Activated naive CD8-positive, alpha-beta T cell treated with anti-CD3 and anti-CD28 coated beads, Interleukin-2, amount 50 U/mL, for 24 hours (primary cell): ENCODE data around the gene TSN.
"Not testable (repeated sequence)": the region's sequence is repeated elsewhere in the genome, so short reads cannot be mapped to it uniquely, and the experiment has no call there.

ENCODE experiments used
- ATAC-seq: fragments of 150-1000 bp; cut with Tn5 transposase; one replicate; pipeline ENCODE4 v1.10.0; 2021
- DNase-seq: peaks from one replicate; pipeline ENCODE4 v3.0.0; 2021
- H3K27ac Mint-ChIP-seq: one replicate; pipeline ENCODE4 v1.8.0; 2021; ENCODE audit warnings: mild to moderate bottlenecking, mixed read lengths
- H3K27me3 Mint-ChIP-seq: one replicate; pipeline ENCODE4 v1.8.0; 2021; ENCODE audit warnings: mixed read lengths
- H3K36me3 Mint-ChIP-seq: one replicate; pipeline ENCODE4 v1.8.0; 2021; ENCODE audit warnings: low read depth, mixed read lengths
- H3K4me1 Mint-ChIP-seq: one replicate; pipeline ENCODE4 v1.8.0; 2021; ENCODE audit warnings: mixed read lengths
- H3K4me3 Mint-ChIP-seq: one replicate; pipeline ENCODE4 v1.8.0; 2021; ENCODE audit warnings: mild to moderate bottlenecking, moderate library complexity, mixed read lengths
- H3K9me3 Mint-ChIP-seq: one replicate; pipeline ENCODE4 v1.8.0; 2021; ENCODE audit warnings: mixed read lengths

The TSN gene

DNA sequence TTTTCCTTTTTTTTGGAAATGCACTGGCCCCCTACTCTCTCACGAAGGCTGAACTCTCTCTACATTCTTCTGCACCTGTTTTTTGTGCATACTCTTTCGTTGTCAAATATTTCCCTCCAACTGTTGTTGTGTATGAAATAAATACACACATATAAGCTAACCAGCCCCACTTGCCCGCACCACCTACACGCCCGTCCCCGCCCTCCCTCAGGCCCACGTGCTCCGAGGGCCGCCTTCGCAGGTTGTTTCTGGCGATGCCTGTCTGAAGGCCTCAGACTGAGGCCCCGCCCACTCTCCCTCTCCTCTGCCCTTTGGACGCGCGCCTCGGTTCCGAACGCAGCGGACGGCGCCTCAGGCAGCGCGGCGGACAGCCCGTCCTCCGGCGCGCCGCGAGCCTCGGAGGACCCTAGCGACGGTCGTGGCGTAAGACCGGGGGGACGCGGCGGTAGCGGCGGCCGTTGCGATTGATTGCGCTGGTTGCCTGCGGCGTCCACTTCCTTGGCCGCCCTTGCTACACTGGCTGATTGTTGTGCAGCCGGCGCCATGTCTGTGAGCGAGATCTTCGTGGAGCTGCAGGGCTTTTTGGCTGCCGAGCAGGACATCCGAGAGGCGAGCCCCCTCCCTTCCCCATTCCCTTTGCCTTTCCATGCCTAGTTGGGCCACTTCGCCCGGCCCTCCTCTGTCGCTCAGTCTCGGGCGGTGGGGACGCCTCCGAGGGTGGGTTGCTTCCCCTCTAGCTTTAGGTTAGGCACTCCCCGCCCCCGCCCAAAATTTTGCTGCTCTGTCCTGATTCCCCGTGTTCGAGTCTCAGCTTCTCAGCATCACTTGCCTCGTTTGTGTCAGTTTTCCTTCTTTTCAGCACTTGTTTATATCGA, at the start of gene TSN:
TSS of gene TSN (plus strand) at position 415 of the 875 bp plus-strand sequence. CDS start at position 544, 129 bp downstream.
- DNase-seq = peak; percentile 97
- Mint-ChIP-seq H3K27ac (peak within 1 kb of the TSS; percentile 97), H3K36me3 (peaks cover 32% of the 10 kb centered on the region), H3K4me3 (peak within 1 kb of the TSS; percentile 100), H3K4me1 (peaks cover 53% of the 10 kb centered on the region), H3K27me3 (no peaks in the 10 kb centered on the region), H3K9me3 (no peaks in the 10 kb centered on the region)
- ATAC-seq = peak; percentile 98

DNA sequence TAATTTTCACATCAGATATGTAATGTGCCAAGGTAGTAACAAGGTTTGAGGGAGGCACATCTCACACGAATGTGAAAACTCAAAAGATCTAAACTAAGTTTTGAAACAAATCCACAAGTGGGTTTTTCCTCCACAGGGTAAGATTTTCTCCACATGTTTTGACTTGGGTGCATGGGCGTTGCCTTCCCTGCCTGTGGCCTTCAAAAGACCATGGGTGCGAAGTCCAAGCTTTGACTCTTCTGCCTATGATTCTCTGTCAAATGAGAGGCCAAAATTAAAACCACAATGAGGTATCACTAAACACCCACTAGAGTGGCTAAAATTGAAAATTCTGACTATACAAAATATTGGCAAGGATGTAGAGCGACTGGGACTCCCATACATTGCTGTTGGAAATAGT, 49.5 kb upstream of the TSN start:
- Mint-ChIP-seq H3K27ac (no peak overlapping the region), H3K36me3 (no peaks in the 10 kb centered on the region), H3K4me3 (no peak overlapping the region), H3K27me3 (no peaks in the 10 kb centered on the region), H3K4me1 (peaks cover 14% of the 10 kb centered on the region), H3K9me3 (no peaks in the 10 kb centered on the region)
- no peak for ATAC-seq
- no peak for DNase-seq

DNA sequence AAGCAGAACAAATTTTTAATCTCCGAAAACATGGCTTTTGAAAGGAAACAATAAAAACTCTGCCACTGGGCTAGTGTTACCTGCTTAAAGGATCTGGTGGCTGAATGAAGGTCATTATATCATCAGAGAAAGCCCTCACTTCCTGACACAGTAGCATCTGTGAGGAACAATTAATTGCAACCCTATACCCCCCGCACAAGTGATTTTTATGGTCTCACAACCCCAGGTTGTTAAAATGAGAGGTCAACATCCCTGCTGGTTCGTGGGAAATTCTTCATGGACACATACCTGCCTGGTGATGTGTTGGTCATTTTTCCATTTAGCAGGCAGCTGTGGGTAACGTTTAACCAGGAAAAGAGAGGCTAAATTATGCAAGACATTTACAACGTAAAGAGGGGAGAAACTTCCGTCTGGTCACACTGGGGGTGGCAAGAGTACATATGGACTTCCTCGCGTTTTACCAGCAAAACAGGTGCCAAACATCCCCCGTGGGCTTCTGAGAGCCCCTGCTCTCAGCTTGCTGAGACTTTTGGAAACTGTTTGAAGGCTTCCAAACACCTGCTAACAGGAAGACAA, 48.0 kb upstream of the TSN start:
- Mint-ChIP-seq H3K36me3 (no peaks in the 10 kb centered on the region), H3K4me1 (peaks cover 1% of the 10 kb centered on the region), H3K9me3 (no peaks in the 10 kb centered on the region), H3K27ac (no peak overlapping the region), H3K4me3 (no peak overlapping the region), H3K27me3 (no peaks in the 10 kb centered on the region)
- ATAC-seq (no peak), DNase-seq (no peak)

DNA sequence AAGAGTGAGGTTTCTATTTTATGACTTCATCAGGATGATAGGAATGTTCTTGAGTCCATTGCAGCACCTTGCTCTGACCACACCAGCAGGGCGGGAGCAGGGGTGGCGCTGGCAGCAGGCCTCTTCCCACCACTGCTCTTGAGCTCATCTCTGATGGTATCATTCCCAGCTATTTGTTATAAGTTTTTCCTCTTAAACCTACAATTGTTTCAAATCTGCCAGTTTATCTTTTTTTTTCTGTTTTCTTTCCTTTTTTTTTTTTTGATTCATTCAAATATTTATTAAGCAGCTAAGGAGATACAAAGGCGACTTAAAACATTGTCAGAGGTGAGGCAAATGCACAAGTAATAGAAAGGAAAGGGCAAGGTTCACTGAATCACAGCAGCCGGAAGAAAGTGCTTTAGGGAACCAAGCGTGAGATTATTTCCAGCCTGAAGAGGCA, 47.5 kb upstream of the TSN start:
- ATAC-seq (no peak), DNase-seq (no peak)
- Mint-ChIP-seq H3K36me3 (no peaks in the 10 kb centered on the region), H3K9me3 (no peaks in the 10 kb centered on the region), H3K27ac (no peak overlapping the region), H3K27me3 (no peaks in the 10 kb centered on the region), H3K4me1 (no peaks in the 10 kb centered on the region), H3K4me3 (no peak overlapping the region)

DNA sequence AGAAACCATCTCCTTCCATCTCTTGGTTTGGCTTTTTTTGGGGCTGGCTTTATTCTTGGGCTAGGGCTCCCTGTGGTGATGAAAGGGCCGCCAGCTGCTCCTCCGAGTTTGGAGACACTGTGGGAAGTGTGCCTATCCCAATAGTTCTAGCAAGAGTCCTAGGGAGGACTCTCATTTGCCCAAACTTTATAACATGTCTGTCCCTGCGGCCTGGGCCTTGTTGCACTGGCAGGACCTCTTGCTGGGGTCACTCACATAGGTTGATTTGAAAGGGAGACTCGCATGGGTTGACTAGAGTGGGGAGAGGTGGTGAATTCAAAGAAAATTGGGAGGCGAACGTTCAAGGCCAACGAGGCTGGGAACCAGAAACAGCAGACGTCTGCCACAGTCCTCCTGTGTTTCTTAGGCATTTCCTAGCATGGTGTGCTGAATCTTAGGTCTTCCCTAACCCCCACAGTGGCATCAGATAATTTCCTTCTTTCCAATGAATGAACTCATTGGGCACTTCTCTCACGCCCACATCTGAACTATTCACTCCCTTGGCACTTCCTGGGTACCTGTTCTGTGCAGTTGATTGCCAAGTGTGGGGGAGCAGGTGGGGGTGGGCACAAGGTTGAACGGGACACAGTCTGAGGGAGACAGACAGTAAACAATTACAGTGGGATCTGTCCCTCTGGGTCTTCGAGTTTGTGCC, 45.5 kb upstream of the TSN start:
- H3K9me3 Mint-ChIP-seq = no peaks in the 10 kb centered on the region
- no peak for DNase-seq
- no peaks in the 10 kb centered on the region for H3K27me3 Mint-ChIP-seq
- no peak overlapping the region for H3K4me3 Mint-ChIP-seq
- no peaks in the 10 kb centered on the region for H3K36me3 Mint-ChIP-seq
- no peak for ATAC-seq
- no peak overlapping the region for H3K27ac Mint-ChIP-seq
- no peaks in the 10 kb centered on the region for H3K4me1 Mint-ChIP-seq

DNA sequence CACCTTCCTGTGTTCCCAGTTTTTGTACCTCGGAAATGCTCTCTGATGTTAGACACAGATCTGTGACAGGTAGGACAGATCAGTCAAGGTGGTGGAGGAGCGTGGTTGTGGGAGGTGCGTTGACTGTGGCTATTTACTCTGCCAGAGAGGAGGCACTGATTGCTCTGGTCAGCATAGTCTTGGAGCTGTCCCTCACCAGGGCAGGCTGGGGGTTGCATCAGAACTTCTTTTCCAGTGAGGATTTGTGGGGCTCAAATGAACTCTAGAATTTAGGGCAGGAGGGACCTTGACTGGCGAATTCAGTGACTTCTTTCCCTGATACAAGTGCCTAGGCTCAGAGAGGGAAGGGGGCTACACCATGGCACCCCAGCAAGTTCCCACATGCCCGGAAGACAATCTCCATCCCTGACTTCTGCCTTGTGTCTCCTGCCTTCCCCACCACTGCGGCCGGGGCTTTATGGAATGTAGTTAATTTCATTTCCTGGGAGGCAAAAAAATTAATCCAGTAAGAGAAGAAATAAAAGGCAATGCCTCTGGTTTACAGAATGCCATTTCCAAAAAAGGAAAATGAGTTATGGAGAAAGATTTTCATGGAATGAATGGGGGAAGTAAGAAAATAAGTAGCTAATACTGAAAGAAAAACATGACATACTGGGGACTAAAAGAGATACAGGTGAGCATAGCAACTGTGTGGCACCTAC, 44.8 kb upstream of the TSN start:
- DNase-seq (no peak), ATAC-seq (no peak)
- Mint-ChIP-seq H3K27ac (no peak overlapping the region), H3K27me3 (no peaks in the 10 kb centered on the region), H3K4me1 (no peaks in the 10 kb centered on the region), H3K9me3 (no peaks in the 10 kb centered on the region), H3K36me3 (no peaks in the 10 kb centered on the region), H3K4me3 (no peak overlapping the region)

DNA sequence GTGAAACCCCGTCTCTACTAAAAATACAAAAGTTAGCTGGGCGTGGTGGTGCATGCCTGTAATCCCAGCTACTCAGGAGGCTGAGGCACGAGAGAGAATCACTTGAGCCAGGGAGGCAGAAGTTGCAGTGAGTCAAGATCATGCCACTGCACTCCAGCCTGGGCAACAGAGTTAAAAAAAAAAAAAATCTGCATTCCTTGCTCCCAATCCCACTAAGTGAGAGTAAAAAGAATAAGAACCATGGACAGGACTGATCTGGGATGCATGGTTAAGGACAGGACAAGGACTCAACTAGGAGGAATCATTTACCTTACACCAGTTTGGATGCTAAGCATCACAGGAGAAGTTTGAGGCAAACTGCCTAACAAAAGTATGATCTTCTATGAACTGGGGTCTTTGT, 44.0 kb upstream of the TSN start:
- not testable (repeated sequence) for H3K27me3 Mint-ChIP-seq, DNase-seq, H3K4me3 Mint-ChIP-seq, H3K9me3 Mint-ChIP-seq, ATAC-seq, H3K36me3 Mint-ChIP-seq, H3K27ac Mint-ChIP-seq, H3K4me1 Mint-ChIP-seq

DNA sequence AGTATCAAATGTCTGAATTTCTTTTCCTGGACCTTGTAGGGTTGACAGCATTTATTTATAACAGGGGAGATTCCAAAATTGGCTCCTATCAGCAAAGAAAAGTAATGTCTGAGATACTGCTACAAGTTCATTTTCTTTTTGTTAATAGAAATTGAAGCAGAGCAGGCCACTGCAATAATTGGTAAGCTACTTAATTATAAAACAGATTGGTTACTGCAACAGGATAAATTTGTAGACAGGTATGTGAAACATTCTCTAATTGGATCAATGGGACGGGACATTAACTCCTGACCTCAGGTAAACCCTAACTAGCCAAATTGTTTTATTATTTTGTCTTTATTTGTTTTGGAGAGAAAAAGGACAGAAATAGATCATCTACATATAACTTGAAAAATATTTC, 39.3 kb upstream of the TSN start:
- no peak overlapping the region for H3K4me3 Mint-ChIP-seq

DNA sequence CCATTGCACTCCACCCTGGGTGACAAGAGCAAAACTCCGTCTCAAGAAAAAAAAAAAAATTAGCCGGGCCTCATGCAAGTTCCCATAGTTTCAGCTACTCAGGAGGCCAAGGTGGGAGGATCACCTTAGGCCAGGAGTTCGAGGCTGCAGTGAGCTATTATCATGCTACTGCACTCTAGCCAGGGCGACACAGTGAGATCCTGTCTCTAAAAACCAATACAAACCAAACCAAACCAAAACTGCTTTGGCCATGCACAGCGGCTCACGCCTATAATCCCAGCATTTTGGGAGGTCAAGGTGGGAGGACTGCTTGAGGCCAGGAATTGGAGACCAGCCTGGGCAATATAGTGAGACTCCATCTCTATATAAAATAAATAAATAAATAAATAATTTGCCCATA, 37.9 kb upstream of the TSN start:
- H3K4me3 Mint-ChIP-seq = no peak overlapping the region
- H3K4me1 Mint-ChIP-seq = peaks cover 20% of the 10 kb centered on the region
- no peak for DNase-seq
- no peaks in the 10 kb centered on the region for H3K36me3 Mint-ChIP-seq
- no peaks in the 10 kb centered on the region for H3K9me3 Mint-ChIP-seq
- no peak overlapping the region for H3K27ac Mint-ChIP-seq
- ATAC-seq = no peak
- H3K27me3 Mint-ChIP-seq = no peaks in the 10 kb centered on the region

More for the DNA sequence above, 39.3 kb upstream of the TSN start:
- Mint-ChIP-seq H3K9me3 (no peaks in the 10 kb centered on the region), H3K27ac (no peak overlapping the region), H3K36me3 (no peaks in the 10 kb centered on the region), H3K4me1 (peaks cover 8% of the 10 kb centered on the region), H3K27me3 (no peaks in the 10 kb centered on the region)
- ATAC-seq (no peak), DNase-seq (no peak)

DNA sequence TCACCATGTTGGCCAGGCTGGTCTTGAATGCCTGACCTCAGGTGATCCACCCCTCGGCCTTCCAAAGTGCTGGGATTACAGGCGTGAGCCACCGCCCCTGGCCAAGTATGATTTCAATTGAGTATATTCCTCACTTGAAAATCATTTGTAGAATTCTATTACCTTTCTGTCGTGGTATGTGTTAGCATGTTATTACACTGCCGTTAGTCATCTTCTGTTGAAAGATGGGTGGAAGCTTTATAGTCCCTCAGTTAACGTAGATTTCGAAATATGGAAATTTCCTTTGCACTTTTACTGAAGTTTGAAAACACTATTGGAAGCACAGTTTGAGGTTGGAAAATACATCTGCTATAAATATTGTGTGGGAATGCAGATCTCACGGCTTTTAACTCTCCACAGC, 33.5 kb upstream of the TSN start:
- peaks cover 40% of the 10 kb centered on the region for H3K4me1 Mint-ChIP-seq
- H3K9me3 Mint-ChIP-seq = no peaks in the 10 kb centered on the region
- DNase-seq (no peak), ATAC-seq (peak; percentile 74)
- peak overlapping the region; percentile 86 for H3K27ac Mint-ChIP-seq
- H3K4me3 Mint-ChIP-seq = peak overlapping the region; percentile 18
- peaks cover 11% of the 10 kb centered on the region for H3K36me3 Mint-ChIP-seq
- H3K27me3 Mint-ChIP-seq = no peaks in the 10 kb centered on the region

DNA sequence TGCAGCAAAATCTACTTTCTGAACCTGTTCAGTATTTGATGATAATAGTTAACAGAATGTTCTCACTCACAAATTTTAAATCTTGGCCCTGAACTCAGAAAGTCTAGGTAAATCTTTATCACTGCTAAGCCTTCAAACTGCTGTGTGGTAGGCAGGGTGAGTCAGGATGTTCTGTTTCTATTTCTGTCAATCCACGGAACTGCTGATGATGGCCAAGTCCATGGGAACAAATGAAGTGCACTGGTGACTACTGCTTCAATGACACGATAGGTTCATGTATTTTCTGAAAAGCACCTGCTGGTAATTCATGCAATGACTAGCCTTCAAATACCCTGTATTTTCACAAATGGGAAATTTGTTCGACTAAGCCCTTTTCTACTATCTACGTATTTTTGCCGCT, 33.0 kb upstream of the TSN start:
- Mint-ChIP-seq H3K4me3 (peak overlapping the region; percentile 18), H3K27me3 (no peaks in the 10 kb centered on the region), H3K27ac (peak overlapping the region; percentile 86), H3K9me3 (no peaks in the 10 kb centered on the region), H3K4me1 (peaks cover 40% of the 10 kb centered on the region), H3K36me3 (peaks cover 15% of the 10 kb centered on the region)
- DNase-seq = no peak
- ATAC-seq = peak; percentile 91

DNA sequence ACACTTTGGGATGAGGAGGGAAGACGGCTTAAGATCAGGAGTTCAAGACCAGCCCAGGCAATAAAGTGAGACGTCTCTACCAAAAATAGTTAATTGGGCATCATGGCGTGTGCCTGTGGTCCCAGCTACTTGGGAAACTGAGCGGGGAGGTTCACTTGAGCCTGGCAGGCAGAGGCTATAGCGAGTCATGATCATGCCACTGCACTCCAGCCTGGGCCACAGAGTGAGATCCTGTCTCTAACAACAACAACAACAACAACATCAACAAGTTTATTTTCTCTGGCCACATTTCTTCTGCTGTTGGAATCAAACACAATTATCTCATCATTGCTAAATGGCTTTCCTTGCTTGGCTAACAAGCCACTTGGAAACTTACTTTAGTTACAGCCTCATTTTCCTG, 32.1 kb upstream of the TSN start:
- no peaks in the 10 kb centered on the region for H3K9me3 Mint-ChIP-seq
- H3K4me3 Mint-ChIP-seq = no peak overlapping the region
- peaks cover 48% of the 10 kb centered on the region for H3K4me1 Mint-ChIP-seq
- ATAC-seq (no peak), DNase-seq (no peak)
- H3K36me3 Mint-ChIP-seq = peaks cover 23% of the 10 kb centered on the region
- peak overlapping the region; percentile 86 for H3K27ac Mint-ChIP-seq
- no peaks in the 10 kb centered on the region for H3K27me3 Mint-ChIP-seq

DNA sequence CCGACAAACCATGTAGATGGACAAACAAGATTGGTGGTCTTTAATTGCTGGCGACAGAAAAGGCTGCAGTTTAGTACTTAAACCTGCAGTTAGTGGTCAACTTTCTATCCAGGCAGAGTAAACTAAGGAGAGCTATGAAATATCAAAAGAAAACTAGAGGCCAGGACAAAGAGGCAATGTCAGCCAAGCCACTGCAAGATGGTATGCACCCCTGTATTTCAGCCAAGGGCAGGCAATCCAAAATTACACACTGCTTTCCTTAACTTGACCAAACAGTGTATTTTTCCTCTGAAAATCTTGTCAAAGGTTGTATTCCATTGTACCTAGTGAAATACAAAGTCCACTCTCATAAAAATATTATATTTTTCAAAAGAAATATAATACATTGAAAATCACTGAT, 28.1 kb upstream of the TSN start:
- H3K9me3 Mint-ChIP-seq = peaks cover 4% of the 10 kb centered on the region
- H3K27ac Mint-ChIP-seq = peak overlapping the region; percentile 82
- no peak for DNase-seq
- H3K27me3 Mint-ChIP-seq = no peaks in the 10 kb centered on the region
- ATAC-seq = no peak
- peaks cover 63% of the 10 kb centered on the region for H3K36me3 Mint-ChIP-seq
- peaks cover 62% of the 10 kb centered on the region for H3K4me1 Mint-ChIP-seq
- H3K4me3 Mint-ChIP-seq = no peak overlapping the region

DNA sequence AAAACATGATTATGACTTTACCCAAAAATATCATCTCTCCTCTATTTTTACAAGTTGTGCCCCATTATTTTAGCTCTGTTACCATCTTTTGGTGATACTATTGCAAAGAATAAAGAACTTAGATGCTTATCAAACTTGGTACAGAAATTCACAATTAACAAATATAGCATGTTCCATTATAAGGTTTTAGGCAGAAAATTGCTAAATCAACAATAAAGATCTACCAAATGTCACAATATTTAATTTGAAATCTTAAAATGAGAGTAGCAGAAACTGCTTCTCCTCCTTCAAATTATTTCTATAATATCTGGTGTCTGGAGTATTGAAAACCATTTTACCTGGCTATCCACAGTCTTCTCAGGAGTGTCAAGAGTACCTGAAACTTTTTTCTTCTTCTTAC, 27.5 kb upstream of the TSN start:
- peaks cover 59% of the 10 kb centered on the region for H3K4me1 Mint-ChIP-seq

More for the DNA sequence above, 27.5 kb upstream of the TSN start:
- peaks cover 68% of the 10 kb centered on the region for H3K36me3 Mint-ChIP-seq
- no peak for DNase-seq
- peak overlapping the region; percentile 82 for H3K27ac Mint-ChIP-seq
- no peak for ATAC-seq
- H3K9me3 Mint-ChIP-seq = peaks cover 4% of the 10 kb centered on the region
- no peaks in the 10 kb centered on the region for H3K27me3 Mint-ChIP-seq
- no peak overlapping the region for H3K4me3 Mint-ChIP-seq
